KOPT-K1 (cell line): Measurements from ENCODE around the gene CCNC.
A peak's percentile ranks its signal among the peaks of the same experiment; 100 is the strongest.

ENCODE experiments used
- H3K27ac ChIP-seq: fragments of 200-600 bp; sonication (generic); 2 replicates; pipeline ENCODE4 v1.5.1; 2016; ENCODE audit warnings: antibody characterized with exemption, mild to moderate bottlenecking, low read depth, low read length; ENCODE audit not compliant: poor library complexity, severe bottlenecking
- H3K36me3 ChIP-seq: fragments of 200-600 bp; sonication (generic); 2 replicates; pipeline ENCODE4 v1.5.1; 2017; ENCODE audit warnings: antibody characterized with exemption, mild to moderate bottlenecking, low read length, moderate library complexity; ENCODE audit not compliant: insufficient read depth
- H3K9me3 ChIP-seq: fragments of 200-600 bp; sonication (generic); 2 replicates; pipeline ENCODE4 v1.5.1; 2017; ENCODE audit warnings: antibody characterized with exemption, low read length, mild to moderate bottlenecking; ENCODE audit not compliant: insufficient read depth, poor library complexity, severe bottlenecking

Gene CCNC

DNA sequence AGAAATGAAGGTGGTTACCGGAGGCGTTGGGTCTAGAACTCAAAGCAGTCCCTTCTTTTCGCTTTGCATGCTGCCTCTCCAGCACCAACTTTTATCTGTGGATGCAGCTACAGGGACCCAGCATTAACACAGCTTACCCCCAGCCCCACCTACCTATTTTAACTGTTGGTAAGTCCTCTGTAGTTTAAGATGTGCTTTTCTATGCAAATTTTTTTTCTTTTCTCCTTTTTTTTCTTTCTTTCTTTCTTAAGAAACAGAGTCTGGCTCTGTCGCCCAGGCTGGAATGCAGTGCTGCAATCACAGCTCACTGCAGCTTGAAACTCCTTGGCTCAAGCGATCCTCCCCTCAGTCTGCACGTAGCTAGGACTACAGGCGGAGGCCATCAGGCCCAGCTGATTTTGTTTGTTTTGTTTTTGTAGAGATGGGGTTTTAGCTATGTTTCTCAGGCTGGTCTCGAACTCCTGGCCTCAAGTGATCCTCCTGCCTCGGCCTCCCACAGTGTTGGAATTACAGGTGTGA, 46.8 kb downstream of the CCNC start:
- H3K9me3 ChIP-seq, result no peaks in the 10 kb centered on the region
- H3K36me3 ChIP-seq, result no peaks in the 10 kb centered on the region
- peak overlapping the region; percentile 65 for H3K27ac ChIP-seq

DNA sequence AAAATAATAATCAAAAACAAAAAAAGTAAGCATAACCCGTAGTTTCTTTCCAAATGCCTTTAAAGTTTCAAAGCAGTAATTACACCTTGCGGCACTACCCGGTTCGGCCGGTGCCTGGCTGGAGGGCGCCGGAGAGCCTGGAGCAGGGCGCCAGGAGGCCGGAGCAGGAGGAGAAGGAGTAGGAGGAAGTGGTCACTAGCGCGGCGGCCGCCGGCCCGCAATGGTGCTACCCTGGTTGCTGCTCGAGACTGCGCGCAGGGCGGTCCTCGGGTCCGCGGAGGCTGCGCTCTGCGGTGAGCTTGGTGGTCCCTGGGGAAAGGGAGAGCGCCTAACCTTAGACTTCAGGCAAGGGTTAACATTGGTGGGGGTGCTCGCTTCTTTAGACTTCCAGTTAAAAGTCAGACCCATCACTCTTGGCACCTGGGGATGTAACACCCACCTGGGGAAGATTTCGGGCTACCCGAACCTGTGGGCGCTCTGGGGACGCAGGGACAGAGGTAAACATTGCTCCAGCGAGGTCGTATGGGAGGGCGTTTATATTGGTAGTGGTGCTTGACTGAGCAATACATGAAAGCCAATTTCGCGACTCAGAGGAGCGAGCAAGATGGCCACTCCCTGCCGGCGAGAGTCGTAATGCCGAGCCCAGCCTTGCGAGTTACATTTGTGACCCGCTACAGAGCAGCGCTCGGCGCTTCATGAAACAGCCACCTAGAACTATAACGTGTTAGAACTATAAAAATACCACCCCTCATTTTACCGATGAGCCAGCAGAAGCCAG, 47.4 kb downstream of the CCNC start:
- no peaks in the 10 kb centered on the region for H3K36me3 ChIP-seq
- peak overlapping the region; percentile 65 for H3K27ac ChIP-seq
- no peaks in the 10 kb centered on the region for H3K9me3 ChIP-seq

DNA sequence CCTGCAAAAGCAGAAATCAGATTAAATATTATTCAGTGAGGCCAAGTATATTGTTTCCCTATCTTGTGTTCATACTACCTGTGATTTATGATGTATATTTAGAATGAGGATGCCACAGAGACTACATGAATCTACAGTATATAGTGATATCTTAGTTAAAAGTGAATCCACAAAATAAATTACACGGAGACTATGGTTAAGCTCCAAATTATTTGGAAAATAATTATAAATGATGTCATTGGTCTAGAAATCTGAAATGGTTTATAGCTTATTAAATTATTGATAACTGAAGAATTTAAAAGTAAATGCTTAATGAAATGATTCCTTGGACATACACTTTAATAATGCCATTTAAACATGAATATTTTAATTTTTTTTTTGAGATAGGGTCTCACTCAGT, 49.0 kb downstream of the CCNC start:
- H3K36me3 ChIP-seq, result no peaks in the 10 kb centered on the region
- H3K27ac ChIP-seq, result no peak overlapping the region
- no peaks in the 10 kb centered on the region for H3K9me3 ChIP-seq

DNA sequence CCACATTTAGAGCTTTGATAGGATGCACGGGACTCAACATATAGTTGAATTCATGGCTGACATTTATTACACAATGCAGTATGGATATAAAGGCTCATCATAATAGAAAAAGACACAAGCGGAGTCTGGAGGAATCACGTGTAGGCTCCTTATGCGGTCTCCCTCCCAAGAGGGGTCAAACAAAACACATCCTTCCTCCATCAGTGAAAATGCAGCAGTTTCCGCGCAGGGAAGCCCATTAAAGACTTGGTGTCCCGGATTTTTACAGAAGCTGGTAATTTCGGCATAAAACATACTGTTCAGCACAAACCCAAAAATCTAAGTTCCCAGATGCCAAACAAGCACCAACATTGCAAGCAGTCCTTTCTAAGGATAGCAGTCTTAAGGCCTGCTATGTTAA, 54.4 kb downstream of the CCNC start:
- Histone ChIP-seq H3K27ac (no peak overlapping the region), H3K36me3 (peaks cover 9% of the 10 kb centered on the region)

DNA sequence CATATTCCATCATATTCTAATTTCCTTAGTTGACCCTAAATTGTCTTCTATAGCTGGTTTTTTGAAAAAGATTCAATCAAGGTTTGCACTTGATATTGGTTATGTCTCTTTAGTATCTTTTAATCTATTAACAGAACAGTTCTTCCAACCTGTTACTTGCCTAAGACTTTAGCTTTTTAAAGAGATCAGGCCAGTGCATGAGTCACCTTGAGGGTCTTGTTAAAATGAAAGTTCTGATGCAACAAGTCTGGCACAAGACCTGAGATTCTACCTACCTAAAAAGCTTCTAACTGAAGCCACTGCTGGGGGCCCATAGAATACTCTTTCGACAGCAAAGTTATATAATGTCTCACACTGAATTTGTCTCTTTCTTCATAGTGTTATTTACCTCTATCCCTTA, 56.4 kb downstream of the CCNC start:
- no peak overlapping the region for H3K27ac ChIP-seq
- peaks cover 12% of the 10 kb centered on the region for H3K36me3 ChIP-seq
- no peaks in the 10 kb centered on the region for H3K9me3 ChIP-seq

More for the DNA sequence above, 54.4 kb downstream of the CCNC start:
- H3K9me3 ChIP-seq, result no peaks in the 10 kb centered on the region

DNA sequence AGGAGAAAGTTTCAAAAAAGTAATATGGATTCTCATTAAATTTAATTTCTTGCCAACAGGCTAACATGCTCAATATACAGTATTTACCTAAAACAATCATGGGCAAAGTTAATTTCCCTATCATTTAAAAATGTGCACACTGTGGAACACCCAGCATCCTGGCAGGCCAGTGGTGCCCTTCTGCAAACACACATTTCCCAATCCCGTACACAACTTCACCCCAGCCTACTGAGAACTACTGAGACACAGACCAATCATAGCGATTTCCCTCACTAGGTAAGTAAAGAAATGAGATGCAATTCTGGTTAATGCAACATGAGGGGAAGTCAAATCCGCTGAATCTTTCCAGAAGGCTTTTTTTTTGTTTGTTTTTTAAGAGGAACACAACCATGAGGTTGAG, 60.8 kb downstream of the CCNC start:
- Histone ChIP-seq H3K9me3 (no peaks in the 10 kb centered on the region), H3K27ac (no peak overlapping the region), H3K36me3 (peaks cover 44% of the 10 kb centered on the region)

DNA sequence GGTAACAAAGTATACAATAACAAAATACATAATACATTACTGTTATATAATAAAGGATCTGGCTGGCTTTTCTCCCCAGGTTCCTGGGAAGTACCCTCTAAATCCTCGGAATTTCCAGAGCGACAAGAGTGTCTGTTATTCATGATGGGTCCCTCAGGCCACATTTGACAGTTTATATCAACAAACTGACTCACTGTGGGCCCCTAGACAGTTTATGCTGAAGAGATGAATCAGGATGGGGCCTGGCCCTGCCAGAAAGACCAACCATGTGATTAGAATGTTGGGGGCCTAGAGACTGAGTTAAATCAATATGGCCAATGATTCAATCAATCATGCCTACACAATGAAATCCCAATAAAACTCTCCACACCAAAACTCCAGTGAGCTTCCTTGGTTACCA, 66.7 kb downstream of the CCNC start:
- Histone ChIP-seq H3K9me3 (no peaks in the 10 kb centered on the region), H3K27ac (no peak overlapping the region), H3K36me3 (peaks cover 81% of the 10 kb centered on the region)

DNA sequence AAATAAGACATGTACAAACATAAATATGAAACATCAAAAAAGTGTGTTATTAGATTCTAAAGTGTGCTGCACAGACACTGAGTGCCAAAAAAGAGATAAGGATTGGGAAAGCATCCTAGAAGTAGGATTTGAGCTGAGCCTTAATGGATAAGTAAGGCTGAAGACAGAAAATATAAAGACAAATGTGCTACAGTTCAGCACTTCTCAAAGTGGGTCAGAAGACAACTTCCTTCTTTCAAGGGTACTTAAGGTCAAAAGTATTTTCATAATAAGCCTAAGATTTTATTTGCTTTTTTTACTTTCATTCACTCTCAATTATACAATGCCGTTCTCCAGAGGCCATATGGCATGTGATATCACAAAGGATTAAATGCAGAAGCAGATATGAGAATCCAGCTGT, 70.0 kb downstream of the CCNC start:
- Histone ChIP-seq H3K36me3 (peaks cover 81% of the 10 kb centered on the region), H3K9me3 (no peaks in the 10 kb centered on the region), H3K27ac (no peak overlapping the region)

DNA sequence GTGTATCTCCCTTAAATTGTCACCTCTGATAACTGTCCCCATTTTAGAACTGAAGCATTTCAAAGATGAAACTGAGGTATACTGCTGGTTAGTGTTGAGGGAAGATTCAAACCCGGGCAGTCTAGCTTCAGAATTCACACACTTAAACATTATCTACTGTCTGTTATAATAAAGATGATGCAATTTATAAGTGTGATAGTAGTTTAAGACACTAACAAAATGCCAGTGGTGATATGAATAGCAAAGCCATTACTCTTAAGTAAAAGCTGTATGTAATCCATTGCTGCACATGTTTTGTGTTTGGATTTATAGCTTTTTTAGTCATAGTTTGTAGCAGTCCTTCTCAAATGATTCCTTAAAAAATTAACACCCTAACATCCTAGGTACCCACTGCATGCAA, 73.0 kb downstream of the CCNC start:
- H3K36me3 ChIP-seq, result peaks cover 56% of the 10 kb centered on the region
- H3K9me3 ChIP-seq, result no peaks in the 10 kb centered on the region
- no peak overlapping the region for H3K27ac ChIP-seq
